ENCODE measurements around the gene CBX4. TPM values are rescaled to one million over a fixed set of nuclear protein-coding genes. Genes with fewer than 3 reads are reported as not detected.

The CBX4 gene
- total and polyA plus RNA-seq, 2 of the 13 experiments (the other 11 are each of a cell fraction or from before 2014, with no cell fraction given): 25.8 to 50.8 TPM

GRCh38 chr17:79798299-79799173 is 40.7 kb downstream of the CBX4 start (continued):
- TF ChIP-seq ZNF543 (CRISPR knock-in tag; IDR thresholded peaks at IDR 0.05) (no peak), CCAR2 (optimal IDR thresholded peaks at IDR 0.05; ENCODE audit: low read depth, low read length) (no peak), PATZ1 (CRISPR knock-in tag; IDR thresholded peaks at IDR 0.05) (no peak), ZNF546 (CRISPR knock-in tag; conservative IDR thresholded peaks at IDR 0.05) (peak; percentile 76; the same call in 1 of the 2 replicates), MAFG (CRISPR knock-in tag; IDR thresholded peaks at IDR 0.05) (no peak), SP4 (CRISPR knock-in tag; IDR thresholded peaks at IDR 0.05) (no peak), ZSCAN31 (CRISPR knock-in tag; IDR thresholded peaks at IDR 0.05; ENCODE audit: low read depth) (peak; percentile 45; the same call in 1 of the 2 replicates), ZNF780A (CRISPR knock-in tag; IDR thresholded peaks at IDR 0.05) (no peak), ATF5 (CRISPR knock-in tag; IDR thresholded peaks at IDR 0.05; ENCODE audit: low read depth) (no peak), FOXA3 (CRISPR knock-in tag; IDR thresholded peaks at IDR 0.05) (no peak), PPARG (CRISPR knock-in tag; conservative IDR thresholded peaks at IDR 0.05) (no peak), ZNF598 (CRISPR knock-in tag; IDR thresholded peaks at IDR 0.05; ENCODE audit: borderline replicate concordance) (peak; percentile 41; the same call in 1 of the 2 replicates), ZBTB37 (CRISPR knock-in tag; IDR thresholded peaks at IDR 0.05) (no peak), SMC3 (IDR thresholded peaks at IDR 0.05; ENCODE audit: low read length) (no peak), ELF1 (CRISPR knock-in tag; IDR thresholded peaks at IDR 0.05) (no peak; the same call in 1 of the 2 replicates), KLF11 (CRISPR knock-in tag; IDR thresholded peaks at IDR 0.05) (no peak), MIER2 (CRISPR knock-in tag; IDR thresholded peaks at IDR 0.05) (no peak), PBX3 (CRISPR knock-in tag; IDR thresholded peaks at IDR 0.05; ENCODE audit: borderline replicate concordance) (no peak), DMAP1 (CRISPR knock-in tag; IDR thresholded peaks at IDR 0.05) (no peak), ARNT2 (CRISPR knock-in tag; IDR thresholded peaks at IDR 0.05; ENCODE audit: low read depth) (0 out of 2 replicates have a peak, but pooled peaks have one; percentile 61), GMEB2 (CRISPR knock-in tag; IDR thresholded peaks at IDR 0.05; ENCODE audit: low read depth) (no peak), TOE1 (CRISPR knock-in tag; IDR thresholded peaks at IDR 0.05) (no peak), GZF1 (CRISPR knock-in tag; IDR thresholded peaks at IDR 0.05) (peak; percentile 88), RXRA (CRISPR knock-in tag; IDR thresholded peaks at IDR 0.05) (peak; percentile 7; the same call in 1 of the 2 replicates), HNRNPUL1 (IDR thresholded peaks at IDR 0.05; ENCODE audit: low read depth, low read length) (no peak)
